GM12892 (cell line): ENCODE results near the gene CACNA2D3.

ENCODE experiments used
- POLR2A ChIP-seq: IDR thresholded peaks from 2 replicates; pipeline ENCODE4 v1.6.1; 2011; ENCODE audit warnings: low read depth, low read length, control low read depth
- POLR2AphosphoS5 ChIP-seq: IDR thresholded peaks from 2 replicates; pipeline ENCODE4 v1.6.1; 2011; ENCODE audit warnings: low read depth, low read length, control low read depth
- TAF1 ChIP-seq: IDR thresholded peaks from 2 replicates; pipeline ENCODE4 v1.6.1; 2011; ENCODE audit warnings: low read depth, mild to moderate bottlenecking, control low read depth, low read length, borderline replicate concordance

GRCh38 chr3:54878145-54878544 lies 755.8 kb downstream of the CACNA2D3 start:
- no peak for TF ChIP-seq POLR2A
- no peak for TF ChIP-seq POLR2AphosphoS5
- no peak for TF ChIP-seq TAF1
